Retina (tissue), 1 donor: ENCODE results near the gene PIP.
"Not testable (repeated sequence)": the region's sequence is repeated elsewhere in the genome, so short reads cannot be mapped to it uniquely, and the experiment has no call there.

Experiments
- DNase-seq: peaks from one replicate; pipeline ENCODE4 v3.0.0-alpha.2; 2016

The PIP gene

GRCh38 chr7:143131781-143132180 is at the start of gene PIP:
Gene PIP, plus strand, starts transcription at chr7:143132077. Its CDS starts 40 bp downstream, at chr7:143132117.
- DNase-seq: no peak

- DNase-seq: no peak
Observed at GRCh38 chr7:143085109-143085508, 46.8 kb upstream of the PIP start.

GRCh38 chr7:143085610-143086009 is 46.3 kb upstream of the PIP start:
- not testable (repeated sequence) for DNase-seq

- not testable (repeated sequence) for DNase-seq
Observed at GRCh38 chr7:143088549-143089231, 43.2 kb upstream of the PIP start.

GRCh38 chr7:143096146-143096545 is 35.7 kb upstream of the PIP start:
- no peak for DNase-seq

GRCh38 chr7:143099579-143099978 is 32.3 kb upstream of the PIP start:
- not testable (repeated sequence) for DNase-seq

GRCh38 chr7:143104759-143105158 is 27.1 kb upstream of the PIP start:
- DNase-seq: no peak

GRCh38 chr7:143108019-143108418 is 23.9 kb upstream of the PIP start:
- not testable (repeated sequence) for DNase-seq

GRCh38 chr7:143117395-143117794 is 14.5 kb upstream of the PIP start:
- DNase-seq: no peak

GRCh38 chr7:143120691-143121405 is 11.0 kb upstream of the PIP start:
- DNase-seq: no peak

- not testable (repeated sequence) for DNase-seq
Observed at GRCh38 chr7:143123326-143123725, 8.6 kb upstream of the PIP start.

GRCh38 chr7:143126146-143126545 is 5.7 kb upstream of the PIP start:
- DNase-seq: no peak

- DNase-seq: no peak
Observed at GRCh38 chr7:143129051-143129450, 2.8 kb upstream of the PIP start.

- no peak for DNase-seq
Observed at GRCh38 chr7:143129477-143129876, 2.4 kb upstream of the PIP start.

GRCh38 chr7:143130541-143130940 is 1.3 kb upstream of the PIP start:
- no peak for DNase-seq

- no peak for DNase-seq
Observed at GRCh38 chr7:143147070-143147469, 15.2 kb downstream of the PIP start.

GRCh38 chr7:143148050-143148449 is 16.2 kb downstream of the PIP start:
- DNase-seq: no peak

GRCh38 chr7:143148651-143149050 is 16.8 kb downstream of the PIP start:
- no peak for DNase-seq

- DNase-seq: not testable (repeated sequence)
Observed at GRCh38 chr7:143150696-143151095, 18.8 kb downstream of the PIP start.

GRCh38 chr7:143158617-143159016 is 26.7 kb downstream of the PIP start:
- DNase-seq: not testable (repeated sequence)

- DNase-seq: no peak
Observed at GRCh38 chr7:143171697-143172096, 39.8 kb downstream of the PIP start.

GRCh38 chr7:143172354-143172753 is 40.5 kb downstream of the PIP start:
- no peak for DNase-seq

GRCh38 chr7:143176128-143176527 is 44.3 kb downstream of the PIP start:
- DNase-seq: no peak

GRCh38 chr7:143177374-143178119 is 45.7 kb downstream of the PIP start:
- DNase-seq: no peak
